Activated T-helper 1 cell treated with anti-CD3 and anti-CD28 coated beads, Interleukin-12 subunit alpha, Interleukin-12 subunit beta, Interleukin-2, Interleukin-4 antibody, amounts not matched to agents 30 ng/mL and 10 ng/mL and 1 ng/mL, durations not matched to agents 14 hours and 24 hours and 36 hours (primary cell): ENCODE results near the gene ASTN2. TPM values are rescaled to one million over a fixed set of nuclear protein-coding genes. Genes with fewer than 3 reads are reported as not detected.

Experiments
- DNase-seq: peaks from one replicate; pipeline ENCODE4 v3.0.0; 2021; ENCODE audit warnings: low spot score
- H3K27ac Mint-ChIP-seq: one replicate; pipeline ENCODE4 v1.8.0; 2021; ENCODE audit warnings: mild to moderate bottlenecking, mixed read lengths
- H3K27me3 Mint-ChIP-seq: one replicate; pipeline ENCODE4 v1.8.0; 2022; ENCODE audit warnings: mild to moderate bottlenecking, moderate library complexity, mixed read lengths; ENCODE audit not compliant: insufficient read depth
- H3K36me3 Mint-ChIP-seq: one replicate; pipeline ENCODE4 v1.8.0; 2021; ENCODE audit warnings: low read depth, mixed read lengths
- H3K4me1 Mint-ChIP-seq: one replicate; pipeline ENCODE4 v1.8.0; 2021; ENCODE audit warnings: low read depth, mixed read lengths
- H3K4me3 Mint-ChIP-seq: one replicate; pipeline ENCODE4 v1.8.0; 2021; ENCODE audit warnings: mild to moderate bottlenecking, moderate library complexity, mixed read lengths
- H3K9me3 Mint-ChIP-seq: one replicate; pipeline ENCODE4 v1.8.0; 2021; ENCODE audit warnings: mixed read lengths
- intact Hi-C: fragments of 100-400 bp; cut with micrococcal nuclease; formaldehyde crosslinking; loops from one replicate; pipeline ENCODE4 v1.15.1; 2024
- total RNA-seq: library from RNA; stranded (reverse); gene quantifications from 2 replicates; pipeline ENCODE4 v1.2.3, GENCODE V29; 2022

The ASTN2 gene
- total RNA-seq, 1 donor from 2014 or later = 3.3 TPM

DNA sequence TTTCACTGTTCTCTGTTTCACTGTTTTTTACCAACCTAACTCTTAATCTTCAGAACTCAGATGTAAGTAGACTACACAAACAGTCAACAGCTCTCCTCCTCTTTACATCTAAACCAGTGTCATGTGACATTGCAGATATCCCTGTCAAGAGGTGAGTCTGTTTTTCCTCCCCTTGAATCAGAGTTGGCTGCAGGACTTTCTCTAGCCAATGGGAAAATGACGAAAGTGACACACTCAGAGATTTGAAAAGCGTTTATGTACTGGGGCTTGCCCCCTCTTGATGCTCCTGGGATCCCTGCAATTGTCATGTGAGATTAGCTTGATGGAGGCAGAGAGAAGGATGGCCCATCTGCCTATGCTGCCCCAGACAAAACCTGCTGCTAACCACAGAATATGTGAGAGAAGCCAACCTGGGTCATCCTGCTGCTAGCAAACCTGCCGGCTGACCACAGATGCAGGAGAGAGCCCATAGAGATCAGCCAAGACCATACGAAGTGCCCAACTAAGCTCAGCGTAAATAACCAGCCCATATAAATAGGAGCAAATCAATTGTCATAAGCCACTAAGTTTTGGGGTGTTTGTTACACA lies 111.1 kb downstream of the ASTN2 start:
- H3K36me3 Mint-ChIP-seq = no peaks in the 10 kb centered on the region
- H3K4me3 Mint-ChIP-seq = no peak overlapping the region
- intact Hi-C loops = no loop called here
- H3K9me3 Mint-ChIP-seq = no peaks in the 10 kb centered on the region
- H3K27me3 Mint-ChIP-seq = no peaks in the 10 kb centered on the region
- H3K27ac Mint-ChIP-seq = no peak overlapping the region
- no peaks in the 10 kb centered on the region for H3K4me1 Mint-ChIP-seq
- DNase-seq = no peak

DNA sequence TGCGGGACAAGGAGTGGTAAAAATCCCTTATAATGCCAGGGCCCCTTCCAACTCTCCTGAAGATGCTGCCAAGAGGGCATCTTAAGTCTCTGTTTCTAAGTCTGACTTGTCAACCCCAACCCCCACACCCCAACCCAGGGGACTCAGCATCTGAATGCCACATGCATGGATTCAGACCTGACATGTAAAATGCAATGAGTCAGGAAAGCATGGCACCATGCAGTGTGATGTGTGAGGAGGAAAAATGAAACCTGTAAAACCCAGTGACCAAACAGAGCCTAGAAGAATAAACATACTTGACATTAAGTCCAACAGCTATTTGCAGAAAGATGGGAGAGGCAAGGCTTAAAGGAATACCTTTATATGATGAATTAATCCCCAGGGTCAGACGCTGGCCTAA lies 112.4 kb downstream of the ASTN2 start:
- no peaks in the 10 kb centered on the region for H3K9me3 Mint-ChIP-seq
- no peak overlapping the region for H3K27ac Mint-ChIP-seq
- no peak for DNase-seq
- H3K27me3 Mint-ChIP-seq = no peaks in the 10 kb centered on the region
- intact Hi-C loops = no loop called here
- no peaks in the 10 kb centered on the region for H3K36me3 Mint-ChIP-seq
- no peak overlapping the region for H3K4me3 Mint-ChIP-seq
- H3K4me1 Mint-ChIP-seq = no peaks in the 10 kb centered on the region

DNA sequence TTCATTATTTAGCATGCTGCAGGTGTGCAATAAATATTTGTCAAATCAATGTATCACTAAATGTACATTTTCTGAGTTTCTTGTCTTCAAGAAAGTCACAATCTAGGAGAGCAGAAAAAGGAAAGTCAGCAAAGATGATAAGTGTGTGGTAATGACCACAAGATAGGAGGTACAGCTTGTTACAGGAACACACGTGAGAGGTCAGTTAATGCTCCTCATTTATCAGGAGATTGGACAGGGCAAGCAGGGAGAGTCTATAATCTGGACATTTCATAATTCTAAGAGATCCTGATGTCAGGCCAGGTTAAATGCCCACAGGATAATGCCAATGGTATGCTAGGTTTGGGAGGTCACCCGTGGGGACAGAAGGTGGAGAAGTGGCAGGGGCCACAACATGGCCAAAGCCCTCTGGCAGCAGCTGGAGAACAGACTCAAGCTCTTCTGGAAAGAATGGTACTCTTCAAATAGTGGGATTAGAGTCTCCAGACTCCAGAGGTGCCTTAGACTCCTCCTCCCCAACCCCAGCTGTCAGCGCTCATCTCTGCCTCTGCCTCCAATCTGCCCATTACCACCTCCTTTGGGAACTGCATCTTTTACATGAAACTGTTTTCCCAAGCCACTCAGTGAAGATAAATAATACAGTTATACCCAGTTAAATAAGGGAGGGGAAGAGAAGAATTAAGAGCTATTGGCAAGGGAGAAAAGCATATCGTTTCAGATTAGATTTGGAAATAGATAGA lies 114.3 kb downstream of the ASTN2 start:
- H3K27ac Mint-ChIP-seq = no peak overlapping the region
- no peaks in the 10 kb centered on the region for H3K4me1 Mint-ChIP-seq
- no peaks in the 10 kb centered on the region for H3K27me3 Mint-ChIP-seq
- no peaks in the 10 kb centered on the region for H3K36me3 Mint-ChIP-seq
- DNase-seq = no peak
- intact Hi-C loops = no loop called here
- H3K9me3 Mint-ChIP-seq = no peaks in the 10 kb centered on the region
- H3K4me3 Mint-ChIP-seq = no peak overlapping the region

DNA sequence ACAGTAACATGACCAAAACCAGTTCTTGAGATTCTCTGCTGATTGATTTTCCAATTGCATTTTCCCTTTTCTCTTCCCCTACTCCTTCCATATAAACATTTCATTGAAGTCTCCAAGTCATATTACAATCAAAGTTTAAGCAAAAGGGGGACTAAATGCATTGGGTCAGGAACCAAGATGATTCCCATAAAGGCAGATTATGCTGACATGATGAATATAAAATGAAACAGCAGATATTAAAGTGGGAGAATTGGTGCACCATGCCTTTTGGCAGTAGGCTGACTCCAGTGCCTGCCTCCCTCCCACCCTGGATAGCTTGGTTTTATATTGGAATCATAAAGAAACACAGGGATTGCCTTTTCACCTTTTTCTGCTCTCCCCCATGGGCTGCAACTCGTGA lies 118.4 kb downstream of the ASTN2 start:
- intact Hi-C loops = no loop called here
- no peaks in the 10 kb centered on the region for H3K36me3 Mint-ChIP-seq
- H3K27me3 Mint-ChIP-seq = no peaks in the 10 kb centered on the region
- H3K9me3 Mint-ChIP-seq = peaks cover 2% of the 10 kb centered on the region
- DNase-seq = no peak
- H3K27ac Mint-ChIP-seq = no peak overlapping the region
- no peak overlapping the region for H3K4me3 Mint-ChIP-seq
- no peaks in the 10 kb centered on the region for H3K4me1 Mint-ChIP-seq

DNA sequence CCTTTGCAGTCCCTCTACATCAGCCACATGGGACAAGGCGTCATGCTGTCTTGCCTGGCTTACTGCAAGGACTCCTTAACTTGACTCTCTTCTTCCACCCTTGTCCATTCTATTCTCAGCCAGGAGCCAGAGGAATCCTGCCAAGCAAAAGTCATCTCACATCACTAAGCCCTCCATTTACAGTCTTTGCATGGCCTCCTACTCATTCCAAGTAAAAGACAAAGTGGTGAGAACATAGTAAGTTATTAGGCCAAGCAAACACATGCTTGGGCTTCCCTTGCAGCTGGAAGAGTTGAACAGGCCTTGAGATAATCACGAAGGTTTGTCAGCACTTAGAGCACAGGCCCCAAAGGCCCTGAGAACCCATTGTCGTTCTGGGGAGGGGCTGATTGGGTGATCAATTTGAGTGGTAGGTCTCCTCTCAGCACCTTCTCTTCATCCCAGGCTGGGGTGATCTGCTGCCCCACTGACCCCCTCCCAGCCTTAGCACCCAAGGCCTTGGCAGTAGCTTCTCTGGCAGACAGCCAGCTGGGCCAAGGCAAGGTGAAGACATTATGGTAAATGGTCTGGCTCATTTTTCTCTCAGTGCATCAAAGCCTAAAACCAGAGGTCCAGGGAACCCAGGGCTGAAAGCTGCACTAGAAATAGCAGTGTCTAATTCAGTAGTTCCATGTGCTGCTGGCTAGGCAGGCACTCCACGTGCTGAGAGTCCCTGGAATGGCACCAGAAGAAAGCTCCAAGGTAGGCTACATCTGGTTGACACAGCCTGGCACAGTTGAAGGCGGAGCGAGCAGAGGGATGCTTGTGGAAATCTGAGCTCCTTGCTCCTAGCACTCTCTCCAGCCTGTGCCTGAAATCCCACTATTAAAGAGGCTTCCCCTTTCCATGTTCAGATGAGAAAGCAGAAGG lies 121.4 kb downstream of the ASTN2 start:
- Mint-ChIP-seq H3K27me3 (peaks cover 2% of the 10 kb centered on the region), H3K4me1 (no peaks in the 10 kb centered on the region), H3K4me3 (no peak overlapping the region), H3K36me3 (no peaks in the 10 kb centered on the region), H3K9me3 (peaks cover 2% of the 10 kb centered on the region), H3K27ac (no peak overlapping the region)
- intact Hi-C loops = no loop called here
- DNase-seq = no peak

DNA sequence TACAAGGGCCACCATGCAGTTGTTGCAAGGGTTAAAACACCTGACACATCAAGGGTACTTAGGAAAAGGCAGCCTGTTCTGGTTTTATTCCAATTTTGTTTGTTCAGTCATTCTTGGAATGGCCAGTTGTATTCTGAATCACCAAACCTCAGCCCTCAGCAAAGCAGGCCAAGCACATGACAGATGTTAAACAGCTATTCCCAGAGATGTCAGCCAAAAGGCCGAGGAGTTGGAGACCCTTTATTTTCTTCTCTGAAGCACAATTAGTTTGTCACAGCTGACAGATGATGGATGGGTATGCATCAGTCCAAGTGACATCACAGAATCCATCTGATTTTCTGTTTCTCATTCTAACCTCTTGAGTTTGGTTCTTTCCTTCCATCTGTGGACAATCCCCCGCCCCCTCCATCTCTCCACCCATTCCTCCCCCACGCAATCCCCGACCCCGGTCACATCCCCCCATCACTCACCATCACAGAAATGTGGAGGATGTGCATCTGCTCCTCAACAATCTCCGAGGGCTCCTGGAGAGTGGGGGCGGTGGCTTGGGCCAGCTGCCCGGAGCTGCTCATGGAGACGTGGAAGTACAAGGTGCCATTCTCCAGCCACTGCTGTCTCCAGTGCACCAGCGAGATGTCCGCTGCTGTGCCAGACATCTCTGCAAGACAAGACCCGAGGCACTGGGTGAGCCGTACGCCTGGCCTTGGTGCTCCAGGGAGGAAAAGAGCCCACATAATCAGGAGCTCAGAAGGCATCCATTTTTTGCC lies 123.8 kb downstream of the ASTN2 start:
- H3K27ac Mint-ChIP-seq = no peak overlapping the region
- no peaks in the 10 kb centered on the region for H3K4me1 Mint-ChIP-seq
- intact Hi-C loops = no loop called here
- peaks cover 2% of the 10 kb centered on the region for H3K9me3 Mint-ChIP-seq
- DNase-seq = no peak
- no peak overlapping the region for H3K4me3 Mint-ChIP-seq
- no peaks in the 10 kb centered on the region for H3K36me3 Mint-ChIP-seq
- H3K27me3 Mint-ChIP-seq = peaks cover 2% of the 10 kb centered on the region

DNA sequence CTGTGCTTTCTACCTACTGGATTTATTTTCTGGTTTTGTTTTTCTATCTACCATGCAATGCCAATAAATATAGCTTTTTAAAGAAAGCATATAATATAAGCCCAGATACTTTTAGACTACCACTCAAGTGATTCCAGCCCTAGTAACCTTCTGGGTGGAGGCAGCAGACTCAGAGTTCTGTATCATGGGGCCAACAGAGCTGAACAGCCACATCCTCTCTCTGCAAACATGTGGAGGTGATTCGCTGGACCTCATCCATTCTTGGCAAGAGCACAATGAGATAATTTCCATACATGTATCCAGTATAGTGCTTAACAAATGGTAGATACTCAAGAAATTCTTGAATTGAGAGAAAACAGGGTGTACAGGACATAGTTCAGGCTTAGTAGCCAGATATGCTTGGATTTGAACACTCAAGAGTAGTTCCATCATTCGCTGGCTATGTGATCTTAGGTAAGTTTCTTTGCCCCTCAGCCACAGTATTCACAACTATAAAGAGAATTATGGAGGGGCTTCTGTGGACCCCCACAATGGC lies 124.5 kb downstream of the ASTN2 start:
- peaks cover 2% of the 10 kb centered on the region for H3K27me3 Mint-ChIP-seq
- no peaks in the 10 kb centered on the region for H3K36me3 Mint-ChIP-seq
- H3K27ac Mint-ChIP-seq = no peak overlapping the region
- H3K4me3 Mint-ChIP-seq = no peak overlapping the region
- DNase-seq = no peak
- peaks cover 2% of the 10 kb centered on the region for H3K9me3 Mint-ChIP-seq
- intact Hi-C loops = no loop called here
- H3K4me1 Mint-ChIP-seq = no peaks in the 10 kb centered on the region

DNA sequence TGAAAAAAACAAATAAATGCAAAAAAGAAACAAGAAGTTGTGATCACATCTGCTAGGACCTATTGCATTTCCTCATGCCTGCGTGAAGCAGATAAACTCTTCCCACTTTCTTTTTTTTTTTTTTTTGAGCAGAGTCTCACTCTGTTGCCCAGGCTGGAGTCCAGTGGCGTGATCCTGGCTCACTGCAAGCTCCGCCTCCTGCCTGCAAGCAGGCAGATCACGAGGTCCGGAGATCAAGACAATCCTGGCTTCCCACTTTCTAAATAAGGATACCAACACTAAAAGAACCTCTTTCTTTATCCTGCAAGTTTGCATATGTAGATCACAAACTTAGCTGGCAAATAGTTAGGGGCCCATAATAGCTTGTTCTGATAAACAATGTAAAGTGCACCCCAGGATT lies 128.6 kb downstream of the ASTN2 start:
- H3K27ac Mint-ChIP-seq = no peak overlapping the region
- H3K4me1 Mint-ChIP-seq = no peaks in the 10 kb centered on the region
- H3K27me3 Mint-ChIP-seq = peaks cover 2% of the 10 kb centered on the region
- no peak overlapping the region for H3K4me3 Mint-ChIP-seq
- no peaks in the 10 kb centered on the region for H3K36me3 Mint-ChIP-seq
- no peak for DNase-seq
- no peaks in the 10 kb centered on the region for H3K9me3 Mint-ChIP-seq
- intact Hi-C loops = no loop called here

DNA sequence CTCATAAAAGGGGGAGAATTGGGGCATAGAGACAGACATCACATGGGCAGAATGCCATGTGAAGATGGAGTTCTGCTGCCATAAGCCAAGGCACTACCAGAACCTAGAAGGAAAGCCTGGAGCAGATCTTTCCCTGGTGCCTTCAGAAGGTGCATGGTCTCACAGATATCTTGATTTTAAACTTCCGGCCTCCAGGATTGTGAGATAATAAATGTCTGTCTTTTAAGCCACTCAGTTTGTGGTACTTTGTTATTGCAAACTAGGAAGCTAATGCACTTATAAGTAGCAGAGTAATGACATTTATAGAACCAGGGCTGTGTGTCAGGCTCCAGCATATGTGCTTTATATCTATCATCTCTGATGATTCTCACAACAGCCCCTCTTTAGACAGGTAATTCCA lies 130.4 kb downstream of the ASTN2 start:
- no peaks in the 10 kb centered on the region for H3K27me3 Mint-ChIP-seq
- DNase-seq = no peak
- H3K9me3 Mint-ChIP-seq = no peaks in the 10 kb centered on the region
- intact Hi-C loops = no loop called here
- H3K4me3 Mint-ChIP-seq = no peak overlapping the region
- H3K4me1 Mint-ChIP-seq = no peaks in the 10 kb centered on the region
- no peaks in the 10 kb centered on the region for H3K36me3 Mint-ChIP-seq
- H3K27ac Mint-ChIP-seq = no peak overlapping the region

DNA sequence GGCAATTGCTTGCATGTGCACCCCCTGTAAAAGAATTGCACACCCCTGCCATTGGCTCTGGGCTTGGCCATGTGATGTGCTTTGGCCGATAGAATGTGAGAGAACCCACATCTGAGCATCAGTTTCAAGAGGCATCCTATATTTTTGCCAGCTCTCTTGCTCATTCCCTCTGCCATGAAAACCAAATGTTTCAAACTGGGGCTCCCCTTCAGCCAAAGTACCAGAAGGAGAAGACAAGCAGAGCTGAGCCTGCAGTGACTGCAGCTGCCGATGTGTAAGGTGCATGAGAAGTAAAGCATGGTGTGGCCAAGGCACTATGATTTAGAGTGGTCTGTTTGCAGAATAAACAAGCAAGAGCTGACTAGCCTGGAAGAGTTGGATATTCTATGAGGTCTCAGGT lies 132.3 kb downstream of the ASTN2 start:
- Mint-ChIP-seq H3K27me3 (no peaks in the 10 kb centered on the region), H3K36me3 (no peaks in the 10 kb centered on the region), H3K9me3 (no peaks in the 10 kb centered on the region), H3K4me3 (no peak overlapping the region), H3K4me1 (no peaks in the 10 kb centered on the region), H3K27ac (no peak overlapping the region)
- intact Hi-C loops = no loop called here
- DNase-seq = no peak

DNA sequence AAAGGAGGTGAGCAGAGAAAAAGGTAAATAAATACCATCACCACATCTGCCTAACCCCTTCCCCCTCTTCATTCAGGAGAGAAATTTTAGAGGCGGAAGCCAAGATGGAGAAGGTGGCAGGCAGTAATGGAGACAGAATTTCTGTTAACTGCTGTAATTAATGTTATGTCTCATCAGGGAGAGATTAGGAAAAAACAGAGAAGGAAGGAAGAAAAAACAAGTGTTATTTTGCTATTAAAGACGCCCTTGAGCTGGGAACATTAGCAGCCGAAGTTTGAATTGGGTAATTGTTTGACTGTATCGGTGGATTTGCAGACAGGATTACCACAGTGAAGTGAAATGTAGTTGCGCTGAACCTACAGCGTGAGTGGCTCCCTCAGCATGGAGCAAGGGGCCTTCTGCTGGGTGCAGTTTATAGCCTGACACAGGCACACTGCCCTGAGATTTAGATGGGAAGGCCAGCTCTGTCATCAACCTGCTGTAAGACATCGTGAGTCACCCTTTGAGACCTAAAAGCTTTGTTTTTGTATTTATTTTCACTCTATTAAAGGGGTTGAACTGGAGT lies 136.3 kb downstream of the ASTN2 start:
- no peak overlapping the region for H3K27ac Mint-ChIP-seq
- no peaks in the 10 kb centered on the region for H3K9me3 Mint-ChIP-seq
- no peaks in the 10 kb centered on the region for H3K27me3 Mint-ChIP-seq
- H3K4me1 Mint-ChIP-seq = no peaks in the 10 kb centered on the region
- intact Hi-C loops = no loop called here
- H3K36me3 Mint-ChIP-seq = no peaks in the 10 kb centered on the region
- H3K4me3 Mint-ChIP-seq = no peak overlapping the region
- DNase-seq = no peak

DNA sequence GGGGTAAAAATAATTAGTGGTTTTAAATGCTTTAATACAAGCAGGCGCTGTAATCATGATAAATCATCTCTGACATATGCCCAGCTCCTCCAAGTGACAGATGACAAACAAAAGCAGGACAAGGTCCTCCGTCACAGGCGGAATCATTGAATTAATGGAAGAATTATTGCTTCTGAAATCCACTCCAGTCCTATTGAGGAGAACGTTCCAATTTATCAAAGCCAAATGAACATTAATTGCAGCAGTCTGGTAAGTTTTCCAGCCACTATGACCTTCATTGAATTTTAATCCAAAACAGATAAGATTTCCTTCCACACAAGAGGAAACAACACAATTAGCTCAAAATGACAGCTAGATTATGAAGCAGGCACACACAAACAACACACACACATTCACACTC lies 136.8 kb downstream of the ASTN2 start:
- Mint-ChIP-seq H3K4me1 (no peaks in the 10 kb centered on the region), H3K27me3 (no peaks in the 10 kb centered on the region), H3K4me3 (no peak overlapping the region), H3K36me3 (no peaks in the 10 kb centered on the region), H3K27ac (no peak overlapping the region), H3K9me3 (peaks cover under 1% of the 10 kb centered on the region)
- no peak for DNase-seq
- intact Hi-C loops = no loop called here
